ENCODE data around the gene ZC3HAV1.

- TF ChIP-seq CTCF (IDR thresholded peaks at IDR 0.05): no peak
- TF ChIP-seq POLR2A (IDR thresholded peaks at IDR 0.05): no peak
These were observed 28.6 kb downstream of the ZC3HAV1 start for GRCh38 chr7:139080905-139081304.
